Left cardiac atrium (tissue), 4 donors: ENCODE results near the gene PDS5B. TPM values are rescaled to one million over a fixed set of nuclear protein-coding genes. Genes with fewer than 3 reads are reported as not detected.
"Not testable (repeated sequence)": the region's sequence is repeated elsewhere in the genome, so short reads cannot be mapped to it uniquely, and the experiment has no call there.

Source experiments
- ATAC-seq, 2 donors: fragments of 200-7000 bp; cut with Tn5 transposase; one replicate each; pipeline ENCODE4 v1.9.1; 2020; ENCODE audit warnings: mild to moderate bottlenecking in 2 of 2, moderate library complexity in 2 of 2
- DNase-seq: peaks from one replicate; pipeline ENCODE4 v3.0.0-alpha.2; 2020
- intact Hi-C, 2 donors: fragments of 100-400 bp; cut with DNase I; formaldehyde crosslinking; loops; one replicate each; pipeline versions ENCODE4 v1.14.1 to v1.15.1; 2022 to 2023
- total RNA-seq, 2 donors: library from RNA; stranded (reverse); fragmentation: NEBNext Ultra II Directional; extraction: Animal tissue kit (Norgen Biotek cat#: 25700); gene quantifications; one replicate each; pipeline ENCODE4 v1.2.1, GENCODE V29; 2021
- donor health status: DM: no; HTN: yes; CAD: no.
- donor health status: DM: no; HTN: yes; CAD: no; lungs with severe emphysema.
- donor health status: DM: yes; HTN: yes; CAD: no.
- donor health status: Dilated cardiomyopathy.

Gene PDS5B
- total RNA-seq, 2 donors from 2014 or later = 19.5 to 27.2 TPM

GRCh38 chr13:32707471-32707870 is 121.2 kb downstream of the PDS5B start:
- DNase-seq (no peak), ATAC-seq (no peak)
- intact Hi-C loops = no loop called here

GRCh38 chr13:32713397-32713796 is 127.1 kb downstream of the PDS5B start:
- intact Hi-C loops = no loop called here
- ATAC-seq = no peak
- no peak for DNase-seq

- intact Hi-C loops, DNase-seq, ATAC-seq: not testable (repeated sequence)
These were observed 129.9 kb downstream of the PDS5B start for GRCh38 chr13:32716201-32716600.

GRCh38 chr13:32720026-32720425 is 133.8 kb downstream of the PDS5B start:
- no peak for ATAC-seq
- intact Hi-C loops = no loop called here
- no peak for DNase-seq

- ATAC-seq, DNase-seq, intact Hi-C loops: not testable (repeated sequence)
These were observed 135.1 kb downstream of the PDS5B start for GRCh38 chr13:32721131-32722034.

GRCh38 chr13:32722340-32722739 is 136.1 kb downstream of the PDS5B start:
- ATAC-seq (no peak), DNase-seq (no peak)
- intact Hi-C loops = no loop called here

GRCh38 chr13:32723987-32724386 is 137.7 kb downstream of the PDS5B start:
- DNase-seq = no peak

GRCh38 chr13:32726374-32727037 is 140.3 kb downstream of the PDS5B start:
- DNase-seq (no peak), ATAC-seq (no peak)
- intact Hi-C loops = no loop called here

More at GRCh38 chr13:32723987-32724386, 137.7 kb downstream of the PDS5B start:
- intact Hi-C loops = no loop called here
- no peak for ATAC-seq

GRCh38 chr13:32728327-32728726 is 142.1 kb downstream of the PDS5B start:
- DNase-seq (no peak), ATAC-seq (no peak)
- intact Hi-C loops = no loop called here

GRCh38 chr13:32729097-32729496 is 142.8 kb downstream of the PDS5B start:
- intact Hi-C loops, DNase-seq, ATAC-seq: not testable (repeated sequence)

- intact Hi-C loops = no loop called here
- DNase-seq (no peak), ATAC-seq (no peak)
These were observed 144.8 kb downstream of the PDS5B start for GRCh38 chr13:32731074-32731473.

- ATAC-seq = peak in 1 of 2 donors; percentile 72
- intact Hi-C loops = no loop called here
- no peak for DNase-seq
These were observed 145.3 kb downstream of the PDS5B start for GRCh38 chr13:32731576-32731975.

GRCh38 chr13:32733690-32734089 is 147.4 kb downstream of the PDS5B start:
- DNase-seq (no peak), ATAC-seq (no peak)
- intact Hi-C loops = no loop called here

- no peak for ATAC-seq
- intact Hi-C loops = no loop called here
- DNase-seq = no peak
These were observed 148.3 kb downstream of the PDS5B start for GRCh38 chr13:32734511-32734910.

GRCh38 chr13:32735859-32736258 is 149.6 kb downstream of the PDS5B start:
- DNase-seq (no peak), ATAC-seq (no peak)
- intact Hi-C loops = no loop called here

- intact Hi-C loops = no loop called here
- ATAC-seq (no peak), DNase-seq (no peak)
These were observed 150.4 kb downstream of the PDS5B start for GRCh38 chr13:32736648-32737047.

- no peak for DNase-seq
- peak; percentile 41 to 53 for ATAC-seq
- intact Hi-C loops = no loop called here
These were observed 150.9 kb downstream of the PDS5B start for GRCh38 chr13:32737111-32737571.

GRCh38 chr13:32737679-32738078 is 151.4 kb downstream of the PDS5B start:
- ATAC-seq = peak in 1 of 2 donors; percentile 25
- intact Hi-C loops = no loop called here
- no peak for DNase-seq

GRCh38 chr13:32745509-32745908 is 159.3 kb downstream of the PDS5B start:
- intact Hi-C loops = no loop called here
- ATAC-seq = no peak
- no peak for DNase-seq

- intact Hi-C loops = no loop called here
- ATAC-seq = no peak
These were observed 160.2 kb downstream of the PDS5B start for GRCh38 chr13:32746474-32746873.

More at GRCh38 chr13:32746474-32746873, 160.2 kb downstream of the PDS5B start:
- no peak for DNase-seq
